ENCODE results near the gene YEATS2.
"Not testable (repeated sequence)": the region's sequence is repeated elsewhere in the genome, so short reads cannot be mapped to it uniquely, and the experiment has no call there.

YEATS2 gene

GRCh38 chr3:183777016-183777618 is 79.5 kb downstream of the YEATS2 start:
- DNase-seq (ENCODE audit: low read depth), result no peak

- DNase-seq (ENCODE audit: low read depth), result no peak
These were observed 82.4 kb downstream of the YEATS2 start for GRCh38 chr3:183779896-183780465.

GRCh38 chr3:183781246-183781645 is 83.6 kb downstream of the YEATS2 start:
- DNase-seq (ENCODE audit: low read depth), result no peak

GRCh38 chr3:183782576-183783276 is 85.1 kb downstream of the YEATS2 start:
- DNase-seq (ENCODE audit: low read depth), result no peak

- not testable (repeated sequence) for DNase-seq (ENCODE audit: low read depth)
These were observed 86.9 kb downstream of the YEATS2 start for GRCh38 chr3:183784503-183784902.

GRCh38 chr3:183789826-183790225 is 92.2 kb downstream of the YEATS2 start:
- no peak for DNase-seq (ENCODE audit: low read depth)

GRCh38 chr3:183790700-183791099 is 93.1 kb downstream of the YEATS2 start:
- no peak for DNase-seq (ENCODE audit: low read depth)

GRCh38 chr3:183792976-183793375 is 95.4 kb downstream of the YEATS2 start:
- DNase-seq (ENCODE audit: low read depth), result no peak

GRCh38 chr3:183794452-183794851 is 96.9 kb downstream of the YEATS2 start:
- DNase-seq (ENCODE audit: low read depth), result no peak

- DNase-seq (ENCODE audit: low read depth), result no peak
These were observed 98.8 kb downstream of the YEATS2 start for GRCh38 chr3:183796372-183796771.

- DNase-seq (ENCODE audit: low read depth), result no peak
These were observed 100.4 kb downstream of the YEATS2 start for GRCh38 chr3:183797996-183798395.

GRCh38 chr3:183799461-183799860 is 101.9 kb downstream of the YEATS2 start:
- DNase-seq (ENCODE audit: low read depth), result no peak

GRCh38 chr3:183800243-183800863 is 102.8 kb downstream of the YEATS2 start:
- no peak for DNase-seq (ENCODE audit: low read depth)

- DNase-seq (ENCODE audit: low read depth), result no peak
These were observed 104.0 kb downstream of the YEATS2 start for GRCh38 chr3:183801601-183802000.

GRCh38 chr3:183802989-183803388 is 105.4 kb downstream of the YEATS2 start:
- DNase-seq (ENCODE audit: low read depth), result no peak

- DNase-seq (ENCODE audit: low read depth), result no peak
These were observed 109.7 kb downstream of the YEATS2 start for GRCh38 chr3:183807209-183807728.

- no peak for DNase-seq (ENCODE audit: low read depth)
These were observed 110.3 kb downstream of the YEATS2 start for GRCh38 chr3:183807881-183808280.

GRCh38 chr3:183808355-183808754 is 110.8 kb downstream of the YEATS2 start:
- no peak for DNase-seq (ENCODE audit: low read depth)

GRCh38 chr3:183809270-183809669 is 111.7 kb downstream of the YEATS2 start:
- no peak for DNase-seq (ENCODE audit: low read depth)

GRCh38 chr3:183810643-183811594 is 113.3 kb downstream of the YEATS2 start:
- no peak for DNase-seq (ENCODE audit: low read depth)

- no peak for DNase-seq (ENCODE audit: low read depth)
These were observed 114.0 kb downstream of the YEATS2 start for GRCh38 chr3:183811638-183812037.
